ENCODE results near the gene KIF26A.

KIF26A gene

GRCh38 chr14:104178279-104178678 lies 39.9 kb downstream of the KIF26A start:
- no peaks in the 10 kb centered on the region for H3K27me3 ChIP-seq (ENCODE audit: low read length)
- H3F3A ChIP-seq (ENCODE audit: insufficient read depth): no peaks in the 10 kb centered on the region
- H3K36me3 ChIP-seq (ENCODE audit: low read length): no peaks in the 10 kb centered on the region
- no peaks in the 10 kb centered on the region for H3K9me3 ChIP-seq (ENCODE audit: insufficient read depth, low read length)
- TF ChIP-seq CTCF (IDR thresholded peaks at IDR 0.05; ENCODE audit: insufficient read depth, low read length, poor library complexity, severe bottlenecking) (no peak), EZH2phosphoT487 (conservative IDR thresholded peaks at IDR 0.05; ENCODE audit: low read length) (no peak)
- H2AFZ ChIP-seq (ENCODE audit: low read depth, low read length, severe bottlenecking): no peak overlapping the region
- H3K4me2 ChIP-seq (ENCODE audit: low read depth, low read length, poor library complexity, severe bottlenecking): no peak overlapping the region
- H3K9me2 ChIP-seq (replicated peaks; ENCODE audit: insufficient read depth, low read length): no peaks in the 10 kb centered on the region
- no peak overlapping the region for H3K27ac ChIP-seq (ENCODE audit: low read depth, low read length)
- no peaks in the 10 kb centered on the region for H3K79me2 ChIP-seq (ENCODE audit: insufficient read depth, low read length)
- H3K4me3 ChIP-seq (ENCODE audit: insufficient read depth, low read length, poor library complexity, severe bottlenecking): no peak overlapping the region
- no peak overlapping the region for H3K9ac ChIP-seq (ENCODE audit: low read length)
- no peaks in the 10 kb centered on the region for H4K20me1 ChIP-seq (ENCODE audit: low read depth, low read length)

DNA sequence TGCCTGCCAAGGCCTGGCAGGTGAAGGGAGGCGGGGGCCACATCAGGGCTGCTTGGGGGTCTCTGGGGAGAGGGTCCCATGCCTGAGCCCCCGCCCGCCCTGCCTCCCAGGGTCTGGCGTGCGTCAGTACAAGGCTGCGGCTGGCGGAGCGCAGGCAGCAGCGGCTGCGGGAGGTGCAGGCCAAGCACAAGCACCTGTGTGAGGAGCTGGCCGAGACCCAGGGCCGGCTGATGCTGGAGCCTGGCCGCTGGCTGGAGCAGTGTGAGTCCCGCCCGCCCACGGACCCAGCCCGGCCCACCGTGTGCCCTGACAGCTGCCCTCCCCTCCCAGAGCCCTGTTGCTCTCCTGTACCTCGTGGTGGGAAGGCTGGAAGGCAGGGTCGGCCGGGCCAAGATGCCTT lies 40.7 kb downstream of the KIF26A start:
- no peaks in the 10 kb centered on the region for H3F3A ChIP-seq (ENCODE audit: insufficient read depth)
- TF ChIP-seq CTCF (IDR thresholded peaks at IDR 0.05; ENCODE audit: insufficient read depth, low read length, poor library complexity, severe bottlenecking) (no peak), EZH2phosphoT487 (conservative IDR thresholded peaks at IDR 0.05; ENCODE audit: low read length) (no peak)
- H3K4me2 ChIP-seq (ENCODE audit: low read depth, low read length, poor library complexity, severe bottlenecking): no peak overlapping the region
- H4K20me1 ChIP-seq (ENCODE audit: low read depth, low read length): no peaks in the 10 kb centered on the region
- H3K79me2 ChIP-seq (ENCODE audit: insufficient read depth, low read length): no peaks in the 10 kb centered on the region
- H3K9me3 ChIP-seq (ENCODE audit: insufficient read depth, low read length): no peaks in the 10 kb centered on the region
- H3K27ac ChIP-seq (ENCODE audit: low read depth, low read length): no peak overlapping the region
- no peaks in the 10 kb centered on the region for H3K36me3 ChIP-seq (ENCODE audit: low read length)
- H3K27me3 ChIP-seq (ENCODE audit: low read length): no peaks in the 10 kb centered on the region
- H3K9me2 ChIP-seq (replicated peaks; ENCODE audit: insufficient read depth, low read length): no peaks in the 10 kb centered on the region
- H3K4me3 ChIP-seq (ENCODE audit: insufficient read depth, low read length, poor library complexity, severe bottlenecking): no peak overlapping the region
- no peak overlapping the region for H2AFZ ChIP-seq (ENCODE audit: low read depth, low read length, severe bottlenecking)
- no peak overlapping the region for H3K9ac ChIP-seq (ENCODE audit: low read length)

DNA sequence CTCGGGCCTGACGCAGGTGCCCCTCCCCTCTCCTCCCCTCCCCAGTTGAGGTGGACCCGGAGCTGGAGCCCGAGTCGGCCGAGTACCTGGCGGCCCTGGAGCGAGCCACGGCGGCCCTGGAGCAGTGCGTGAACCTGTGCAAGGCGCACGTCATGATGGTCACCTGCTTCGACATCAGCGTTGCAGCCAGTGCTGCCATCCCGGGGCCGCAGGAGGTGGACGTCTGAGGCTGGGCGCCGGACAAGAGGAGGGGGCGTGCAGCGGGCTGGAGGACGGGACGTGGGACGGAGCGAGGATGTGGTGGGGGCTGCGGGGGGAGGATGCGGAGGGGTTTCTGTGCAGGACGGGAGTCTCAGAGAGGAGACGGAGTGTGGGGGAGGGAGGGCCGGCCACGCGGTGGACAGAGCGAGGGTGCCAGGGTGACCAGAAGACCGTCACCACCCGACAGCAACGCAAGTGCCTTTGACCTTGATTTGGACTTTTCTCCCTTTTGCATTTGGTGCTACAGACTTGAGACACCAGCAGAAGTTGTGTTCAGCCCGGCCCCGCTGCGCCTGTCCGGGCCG lies 41.3 kb downstream of the KIF26A start:
- Histone ChIP-seq H3K27ac (ENCODE audit: low read depth, low read length) (no peak overlapping the region), H2AFZ (ENCODE audit: low read depth, low read length, severe bottlenecking) (no peak overlapping the region), H3K9me3 (ENCODE audit: insufficient read depth, low read length) (no peaks in the 10 kb centered on the region), H3K4me2 (ENCODE audit: low read depth, low read length, poor library complexity, severe bottlenecking) (no peak overlapping the region), H3F3A (ENCODE audit: insufficient read depth) (no peaks in the 10 kb centered on the region), H4K20me1 (ENCODE audit: low read depth, low read length) (no peaks in the 10 kb centered on the region), H3K36me3 (ENCODE audit: low read length) (no peaks in the 10 kb centered on the region), H3K9me2 (replicated peaks; ENCODE audit: insufficient read depth, low read length) (no peaks in the 10 kb centered on the region), H3K9ac (ENCODE audit: low read length) (no peak overlapping the region), H3K79me2 (ENCODE audit: insufficient read depth, low read length) (no peaks in the 10 kb centered on the region), H3K4me3 (ENCODE audit: insufficient read depth, low read length, poor library complexity, severe bottlenecking) (no peak overlapping the region), H3K27me3 (ENCODE audit: low read length) (no peaks in the 10 kb centered on the region)
- TF ChIP-seq CTCF (IDR thresholded peaks at IDR 0.05; ENCODE audit: insufficient read depth, low read length, poor library complexity, severe bottlenecking): no peak
- TF ChIP-seq EZH2phosphoT487 (conservative IDR thresholded peaks at IDR 0.05; ENCODE audit: low read length): no peak
